H1 (cell line): ENCODE measurements around the gene MASP1. TPM values are rescaled to one million over a fixed set of nuclear protein-coding genes. Genes with fewer than 3 reads are reported as not detected.

Source experiments
- JUN ChIP-seq: IDR thresholded peaks from 2 replicates; pipeline ENCODE4 v1.6.1; 2011; ENCODE audit warnings: low read depth, mild to moderate bottlenecking, improper control_type of control experiment, low read length
- SP4 ChIP-seq: IDR thresholded peaks from 2 replicates; pipeline ENCODE4 v1.6.1; 2012; ENCODE audit warnings: low read length, inconsistent platforms
- ZNF274 ChIP-seq: IDR thresholded peaks from 2 replicates; pipeline ENCODE4 v1.7.0; 2012; ENCODE audit warnings: low read length, borderline replicate concordance; ENCODE audit errors: extremely low read depth
- polyA plus RNA-seq, 7 experiments: library from polyadenylated mRNA; depleted of rRNA in 3 of 7; stranded (reverse) in 5 of 7; unstranded in 2 of 7; fragments of >200 nt in 5 of 7; fragments of 200-250 nt in 2 of 7; gene quantifications; 1 replicate in 5 of 7; 2 replicates in 1 of 7; 4 replicates in 1 of 7; pipeline versions ENCODE4 v1.2.1 to v1.2.3, GENCODE V29; 2011 to 2013; ENCODE audit warnings: missing spikeins in 2 of 7, mixed read lengths in 2 of 7
- total RNA-seq: library from RNA; stranded (reverse); fragmentation: NEBNext Ultra II Directional; extraction: Animal tissue kit (Norgen Biotek cat#: 25700); gene quantifications from 2 replicates; pipeline ENCODE4 v1.2.1, GENCODE V29; 2021
- TF ChIP-seq, protein P1 (sequence below): fragments of 300-600 bp; sonication (generic); IDR thresholded peaks from 2 replicates; pipeline ENCODE4 v1.7.1; 2012; ENCODE audit warnings: low read length, moderate library complexity, mild to moderate bottlenecking, inconsistent platforms; ENCODE audit not compliant: insufficient replicate concordance

MASP1 gene
- total and polyA plus RNA-seq, 2 of the 8 experiments (the other 6 are each of a cell fraction or from before 2014, with no cell fraction given), result 2.7 to 3.5 TPM

DNA sequence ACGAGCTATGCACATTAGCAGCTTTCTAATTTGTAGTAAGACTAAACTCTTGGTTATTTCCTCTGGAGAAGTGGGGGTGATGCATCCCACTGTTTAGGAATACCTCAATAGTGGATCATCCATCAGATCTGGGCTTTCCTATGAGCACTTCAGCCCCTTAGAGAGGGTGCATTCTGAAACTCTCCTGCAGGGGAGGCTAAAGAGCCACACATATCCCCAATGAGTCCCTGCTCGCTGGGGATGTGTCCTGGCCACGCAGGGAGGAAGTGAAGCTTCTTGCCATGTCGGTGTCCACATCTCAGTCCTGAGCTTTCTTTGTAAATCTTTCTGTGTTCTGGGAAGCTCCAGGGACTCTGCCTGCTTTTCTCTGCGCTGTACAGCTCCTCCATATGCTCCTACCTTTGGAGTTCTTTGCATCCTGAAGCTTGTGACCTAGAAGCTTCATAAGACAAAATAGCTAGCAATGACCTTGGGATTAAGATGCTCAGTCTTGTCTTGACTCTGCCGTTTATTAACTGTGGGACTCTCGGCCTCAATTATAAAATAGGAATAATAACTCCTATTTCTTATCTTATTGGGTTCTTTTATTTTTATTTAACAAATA, 28.3 kb upstream of the MASP1 start (continued):
- TF ChIP-seq JUN (no peak), ZNF274 (no peak), SP4 (no peak)
- TF ChIP-seq, protein P1, sequence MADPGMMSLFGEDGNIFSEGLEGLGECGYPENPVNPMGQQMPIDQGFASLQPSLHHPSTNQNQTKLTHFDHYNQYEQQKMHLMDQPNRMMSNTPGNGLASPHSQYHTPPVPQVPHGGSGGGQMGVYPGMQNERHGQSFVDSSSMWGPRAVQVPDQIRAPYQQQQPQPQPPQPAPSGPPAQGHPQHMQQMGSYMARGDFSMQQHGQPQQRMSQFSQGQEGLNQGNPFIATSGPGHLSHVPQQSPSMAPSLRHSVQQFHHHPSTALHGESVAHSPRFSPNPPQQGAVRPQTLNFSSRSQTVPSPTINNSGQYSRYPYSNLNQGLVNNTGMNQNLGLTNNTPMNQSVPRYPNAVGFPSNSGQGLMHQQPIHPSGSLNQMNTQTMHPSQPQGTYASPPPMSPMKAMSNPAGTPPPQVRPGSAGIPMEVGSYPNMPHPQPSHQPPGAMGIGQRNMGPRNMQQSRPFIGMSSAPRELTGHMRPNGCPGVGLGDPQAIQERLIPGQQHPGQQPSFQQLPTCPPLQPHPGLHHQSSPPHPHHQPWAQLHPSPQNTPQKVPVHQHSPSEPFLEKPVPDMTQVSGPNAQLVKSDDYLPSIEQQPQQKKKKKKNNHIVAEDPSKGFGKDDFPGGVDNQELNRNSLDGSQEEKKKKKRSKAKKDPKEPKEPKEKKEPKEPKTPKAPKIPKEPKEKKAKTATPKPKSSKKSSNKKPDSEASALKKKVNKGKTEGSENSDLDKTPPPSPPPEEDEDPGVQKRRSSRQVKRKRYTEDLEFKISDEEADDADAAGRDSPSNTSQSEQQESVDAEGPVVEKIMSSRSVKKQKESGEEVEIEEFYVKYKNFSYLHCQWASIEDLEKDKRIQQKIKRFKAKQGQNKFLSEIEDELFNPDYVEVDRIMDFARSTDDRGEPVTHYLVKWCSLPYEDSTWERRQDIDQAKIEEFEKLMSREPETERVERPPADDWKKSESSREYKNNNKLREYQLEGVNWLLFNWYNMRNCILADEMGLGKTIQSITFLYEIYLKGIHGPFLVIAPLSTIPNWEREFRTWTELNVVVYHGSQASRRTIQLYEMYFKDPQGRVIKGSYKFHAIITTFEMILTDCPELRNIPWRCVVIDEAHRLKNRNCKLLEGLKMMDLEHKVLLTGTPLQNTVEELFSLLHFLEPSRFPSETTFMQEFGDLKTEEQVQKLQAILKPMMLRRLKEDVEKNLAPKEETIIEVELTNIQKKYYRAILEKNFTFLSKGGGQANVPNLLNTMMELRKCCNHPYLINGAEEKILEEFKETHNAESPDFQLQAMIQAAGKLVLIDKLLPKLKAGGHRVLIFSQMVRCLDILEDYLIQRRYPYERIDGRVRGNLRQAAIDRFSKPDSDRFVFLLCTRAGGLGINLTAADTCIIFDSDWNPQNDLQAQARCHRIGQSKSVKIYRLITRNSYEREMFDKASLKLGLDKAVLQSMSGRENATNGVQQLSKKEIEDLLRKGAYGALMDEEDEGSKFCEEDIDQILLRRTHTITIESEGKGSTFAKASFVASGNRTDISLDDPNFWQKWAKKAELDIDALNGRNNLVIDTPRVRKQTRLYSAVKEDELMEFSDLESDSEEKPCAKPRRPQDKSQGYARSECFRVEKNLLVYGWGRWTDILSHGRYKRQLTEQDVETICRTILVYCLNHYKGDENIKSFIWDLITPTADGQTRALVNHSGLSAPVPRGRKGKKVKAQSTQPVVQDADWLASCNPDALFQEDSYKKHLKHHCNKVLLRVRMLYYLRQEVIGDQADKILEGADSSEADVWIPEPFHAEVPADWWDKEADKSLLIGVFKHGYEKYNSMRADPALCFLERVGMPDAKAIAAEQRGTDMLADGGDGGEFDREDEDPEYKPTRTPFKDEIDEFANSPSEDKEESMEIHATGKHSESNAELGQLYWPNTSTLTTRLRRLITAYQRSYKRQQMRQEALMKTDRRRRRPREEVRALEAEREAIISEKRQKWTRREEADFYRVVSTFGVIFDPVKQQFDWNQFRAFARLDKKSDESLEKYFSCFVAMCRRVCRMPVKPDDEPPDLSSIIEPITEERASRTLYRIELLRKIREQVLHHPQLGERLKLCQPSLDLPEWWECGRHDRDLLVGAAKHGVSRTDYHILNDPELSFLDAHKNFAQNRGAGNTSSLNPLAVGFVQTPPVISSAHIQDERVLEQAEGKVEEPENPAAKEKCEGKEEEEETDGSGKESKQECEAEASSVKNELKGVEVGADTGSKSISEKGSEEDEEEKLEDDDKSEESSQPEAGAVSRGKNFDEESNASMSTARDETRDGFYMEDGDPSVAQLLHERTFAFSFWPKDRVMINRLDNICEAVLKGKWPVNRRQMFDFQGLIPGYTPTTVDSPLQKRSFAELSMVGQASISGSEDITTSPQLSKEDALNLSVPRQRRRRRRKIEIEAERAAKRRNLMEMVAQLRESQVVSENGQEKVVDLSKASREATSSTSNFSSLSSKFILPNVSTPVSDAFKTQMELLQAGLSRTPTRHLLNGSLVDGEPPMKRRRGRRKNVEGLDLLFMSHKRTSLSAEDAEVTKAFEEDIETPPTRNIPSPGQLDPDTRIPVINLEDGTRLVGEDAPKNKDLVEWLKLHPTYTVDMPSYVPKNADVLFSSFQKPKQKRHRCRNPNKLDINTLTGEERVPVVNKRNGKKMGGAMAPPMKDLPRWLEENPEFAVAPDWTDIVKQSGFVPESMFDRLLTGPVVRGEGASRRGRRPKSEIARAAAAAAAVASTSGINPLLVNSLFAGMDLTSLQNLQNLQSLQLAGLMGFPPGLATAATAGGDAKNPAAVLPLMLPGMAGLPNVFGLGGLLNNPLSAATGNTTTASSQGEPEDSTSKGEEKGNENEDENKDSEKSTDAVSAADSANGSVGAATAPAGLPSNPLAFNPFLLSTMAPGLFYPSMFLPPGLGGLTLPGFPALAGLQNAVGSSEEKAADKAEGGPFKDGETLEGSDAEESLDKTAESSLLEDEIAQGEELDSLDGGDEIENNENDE, result no peak
